GM12892 (cell line): Measurements from ENCODE around the gene BCL2A1.

Source experiments
- POLR2A ChIP-seq: IDR thresholded peaks from 2 replicates; pipeline ENCODE4 v1.6.1; 2011; ENCODE audit warnings: low read depth, low read length, control low read depth
- TAF1 ChIP-seq: IDR thresholded peaks from 2 replicates; pipeline ENCODE4 v1.6.1; 2011; ENCODE audit warnings: low read depth, mild to moderate bottlenecking, control low read depth, low read length, borderline replicate concordance

DNA sequence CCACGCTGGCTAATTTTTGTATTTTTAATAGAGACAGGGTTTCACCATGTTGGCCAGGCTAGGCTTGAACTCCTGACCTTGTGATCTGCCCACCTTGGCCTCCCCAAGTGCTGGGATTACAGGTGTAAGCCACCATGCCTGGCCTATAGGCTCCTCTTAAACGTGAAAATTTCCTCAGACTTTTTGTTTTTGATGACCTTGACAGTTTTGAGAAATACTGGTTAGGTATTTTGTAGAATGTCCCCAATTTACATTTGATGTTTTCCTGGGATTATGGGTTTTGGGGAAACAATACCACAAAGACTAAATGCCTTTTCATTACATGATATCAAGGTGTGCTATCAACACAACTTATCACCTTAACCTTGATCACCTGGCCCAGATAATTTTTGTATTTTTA is 20.7 kb downstream of the BCL2A1 start:
- TF ChIP-seq POLR2A (no peak), TAF1 (no peak)
